ENCODE measurements around the gene ANKRD13A. TPM values are rescaled to one million over a fixed set of nuclear protein-coding genes. Genes with fewer than 3 reads are reported as not detected.

The ANKRD13A gene
- total RNA-seq, 1 experiment from 2014 or later = 19.9 TPM

- H3K27me3 ChIP-seq (ENCODE audit: insufficient read depth, low read length) = no peaks in the 10 kb centered on the region
- no peak overlapping the region for H3K4me3 ChIP-seq (replicated peaks in 1 of 2; ENCODE audit: low read depth in 1 of 2, low read length in 2 of 2)
- no peak overlapping the region for H3K27ac ChIP-seq (ENCODE audit: low read depth, low read length)
- CTCF ChIA-PET = no interaction called here
- H3K9me2 ChIP-seq (ENCODE audit: insufficient read depth) = no peaks in the 10 kb centered on the region
- BruUV-seq (replicated peaks) = no TSS peak
- POLR2A ChIA-PET = no interaction called here
- intact Hi-C loops (cut with micrococcal nuclease) = no loop called here
- no peaks in the 10 kb centered on the region for H4K20me1 ChIP-seq (ENCODE audit: insufficient read depth)
- H2AFZ ChIP-seq (ENCODE audit: low read depth, low read length, poor library complexity, severe bottlenecking) = no peak overlapping the region
- TF ChIP-seq ELF1 (IDR thresholded peaks at IDR 0.05; ENCODE audit: borderline replicate concordance, low read depth) (no peak), SIN3A (IDR thresholded peaks at IDR 0.05; ENCODE audit: low read depth) (no peak), REST (IDR thresholded peaks at IDR 0.05; ENCODE audit: low read depth) (no peak), ZBTB33 (IDR thresholded peaks at IDR 0.05; ENCODE audit: extremely low read depth, insufficient replicate concordance, low read length) (no peak), RAD21 (IDR thresholded peaks at IDR 0.05; ENCODE audit: low read depth) (no peak), FOSL1 (IDR thresholded peaks at IDR 0.05; ENCODE audit: low read depth) (no peak), JUND (IDR thresholded peaks at IDR 0.05) (no peak), CTCF (IDR thresholded peaks at IDR 0.05 in 2 of 3, conservative IDR thresholded peaks at IDR 0.05 in 1 of 3; ENCODE audit: borderline replicate concordance in 1 of 3, insufficient read depth in 1 of 3, low read depth in 2 of 3, low read length in 2 of 3) (no peak), YY1 (IDR thresholded peaks at IDR 0.05; ENCODE audit: extremely low read depth, insufficient replicate concordance, low read depth, low read length) (no peak), EZH2phosphoT487 (IDR thresholded peaks at IDR 0.05; ENCODE audit: borderline replicate concordance) (no peak), POLR2AphosphoS5 (IDR thresholded peaks at IDR 0.05; ENCODE audit: low read depth, low read length) (no peak), POLR2A (IDR thresholded peaks at IDR 0.05; ENCODE audit: borderline replicate concordance, extremely low read depth, insufficient read depth, insufficient read length) (no peak), CEBPB (IDR thresholded peaks at IDR 0.05; ENCODE audit: low read depth) (no peak), ZNF274 (IDR thresholded peaks at IDR 0.05; ENCODE audit: low read depth, low read length) (no peak)
- peaks cover 0 to 2% of the 10 kb centered on the region in 2 experiments; a peak in 2 of 4 replicates for H3K4me1 ChIP-seq (ENCODE audit: control insufficient read depth in 1 of 2, insufficient read depth in 2 of 2, low read length in 2 of 2)
- no peak overlapping the region for H3K9ac ChIP-seq (ENCODE audit: low read length)
- ATAC-seq (no peak), DNase-seq (ENCODE audit: low read depth, low spot score) (no peak)
- RAD21 ChIA-PET (ENCODE audit: low non-redundant PET in 1 of 2, low total read pairs in 2 of 2, uncharacterized antibody in 2 of 2, unreplicated experiment in 2 of 2) = no interaction called here
- H3K79me2 ChIP-seq (ENCODE audit: insufficient read depth, low read length) = no peaks in the 10 kb centered on the region
- no peaks in the 10 kb centered on the region for H3K9me3 ChIP-seq (ENCODE audit: control insufficient read depth in 1 of 2, insufficient read depth in 1 of 2, low read depth in 1 of 2, low read length in 2 of 2)
- H3K4me2 ChIP-seq (ENCODE audit: low read length) = no peak overlapping the region
- H3K36me3 ChIP-seq (ENCODE audit: control insufficient read depth in 1 of 2, insufficient read depth in 2 of 2, low read length in 2 of 2) = no peaks in the 10 kb centered on the region
These were observed 66.3 kb downstream of the ANKRD13A start for GRCh38 chr12:110065540-110065939.
